IgD-negative memory B cell (primary cell): ENCODE results near the gene CITED4. TPM values are rescaled to one million over a fixed set of nuclear protein-coding genes. Genes with fewer than 3 reads are reported as not detected.
A peak's percentile ranks its signal among the peaks of the same experiment; 100 is the strongest.

Experiments
- H3K27ac Mint-ChIP-seq, 3 donors: one replicate each; pipeline ENCODE4 v1.8.0; 2020 to 2022; ENCODE audit warnings: mild to moderate bottlenecking in 3 of 3, mixed read lengths in 3 of 3, moderate library complexity in 1 of 3
- H3K27me3 Mint-ChIP-seq: one replicate; pipeline ENCODE4 v1.8.0; 2021; ENCODE audit warnings: mixed read lengths
- H3K36me3 Mint-ChIP-seq: one replicate; pipeline ENCODE4 v1.8.0; 2020; ENCODE audit warnings: mild to moderate bottlenecking, mixed read lengths
- H3K4me1 Mint-ChIP-seq, 3 donors: one replicate each; pipeline ENCODE4 v1.8.0; 2020 to 2022; ENCODE audit warnings: mixed read lengths in 3 of 3, mild to moderate bottlenecking in 1 of 3
- H3K4me3 Mint-ChIP-seq, 4 donors: one replicate each; pipeline ENCODE4 v1.8.0; 2020 to 2022; ENCODE audit warnings: mild to moderate bottlenecking in 4 of 4, mixed read lengths in 4 of 4, moderate library complexity in 3 of 4
- H3K9me3 Mint-ChIP-seq, 3 donors: one replicate each; pipeline ENCODE4 v1.8.0; 2020 to 2021; ENCODE audit warnings: mixed read lengths in 3 of 3, mild to moderate bottlenecking in 1 of 3
- polyA plus RNA-seq: library from polyadenylated mRNA; unstranded; fragments of 300-500 nt; fragmentation: Illumina TruSeq; gene quantifications from one replicate; pipeline ENCODE4 v1.2.3, GENCODE V29; 2021

The CITED4 gene
- polyA plus RNA-seq, 1 donor from 2014 or later, result 1.7 TPM

DNA sequence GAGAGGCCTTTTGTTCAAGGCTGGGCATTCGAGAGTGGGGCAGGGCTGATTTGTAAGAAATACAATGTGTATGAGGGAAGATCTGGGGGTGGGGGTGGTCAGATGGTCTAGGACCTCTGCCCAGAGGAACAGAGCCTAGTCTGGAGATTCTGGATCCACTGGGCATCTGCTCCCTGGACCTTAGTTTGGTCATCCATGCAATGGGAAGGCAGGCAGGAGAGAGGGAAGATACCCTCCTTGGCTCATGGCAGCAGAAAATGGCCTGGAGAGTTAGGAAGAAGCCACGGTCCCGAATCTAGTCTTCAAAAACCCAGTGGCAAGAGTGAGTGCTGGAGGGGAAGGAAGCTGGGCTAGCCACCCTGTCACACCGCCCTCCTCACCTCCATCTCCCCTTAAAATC is 38.8 kb downstream of the CITED4 start:
- H3K27me3 Mint-ChIP-seq, result no peaks in the 10 kb centered on the region
- H3K4me1 Mint-ChIP-seq, result peaks cover 0 to 9% (median 4%) of the 10 kb centered on the region in 3 donors
- no peaks in the 10 kb centered on the region for H3K9me3 Mint-ChIP-seq
- H3K4me3 Mint-ChIP-seq, result no peak overlapping the region
- peaks cover 2% of the 10 kb centered on the region for H3K36me3 Mint-ChIP-seq
- no peak overlapping the region for H3K27ac Mint-ChIP-seq

DNA sequence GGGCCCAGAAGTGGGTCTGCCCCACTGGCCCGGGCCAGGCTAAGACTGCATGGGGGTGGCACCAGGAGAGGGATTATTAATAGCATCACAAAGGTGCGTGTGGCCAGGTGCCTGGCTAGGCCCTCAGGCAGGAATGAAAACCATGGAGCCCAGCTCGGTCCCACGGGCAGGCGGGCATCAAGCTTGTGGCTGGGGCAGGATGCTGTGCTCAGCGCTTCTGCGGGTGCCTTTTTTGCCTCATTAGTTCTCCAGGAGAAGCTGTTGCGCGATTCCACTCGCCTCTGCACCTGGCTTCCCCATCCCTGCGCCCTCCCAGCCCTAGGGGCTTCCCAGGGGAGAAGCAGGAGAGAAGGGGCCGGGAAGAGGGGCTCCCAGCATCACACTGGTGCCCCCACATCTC is 39.3 kb downstream of the CITED4 start:
- H3K27ac Mint-ChIP-seq, result peak overlapping the region in 1 of 3 donors; percentile 71
- peaks cover 3 to 9% (median 4%) of the 10 kb centered on the region in 3 donors for H3K4me1 Mint-ChIP-seq
- H3K27me3 Mint-ChIP-seq, result no peaks in the 10 kb centered on the region
- H3K9me3 Mint-ChIP-seq, result no peaks in the 10 kb centered on the region
- peaks cover 2% of the 10 kb centered on the region for H3K36me3 Mint-ChIP-seq
- H3K4me3 Mint-ChIP-seq, result no peak overlapping the region

DNA sequence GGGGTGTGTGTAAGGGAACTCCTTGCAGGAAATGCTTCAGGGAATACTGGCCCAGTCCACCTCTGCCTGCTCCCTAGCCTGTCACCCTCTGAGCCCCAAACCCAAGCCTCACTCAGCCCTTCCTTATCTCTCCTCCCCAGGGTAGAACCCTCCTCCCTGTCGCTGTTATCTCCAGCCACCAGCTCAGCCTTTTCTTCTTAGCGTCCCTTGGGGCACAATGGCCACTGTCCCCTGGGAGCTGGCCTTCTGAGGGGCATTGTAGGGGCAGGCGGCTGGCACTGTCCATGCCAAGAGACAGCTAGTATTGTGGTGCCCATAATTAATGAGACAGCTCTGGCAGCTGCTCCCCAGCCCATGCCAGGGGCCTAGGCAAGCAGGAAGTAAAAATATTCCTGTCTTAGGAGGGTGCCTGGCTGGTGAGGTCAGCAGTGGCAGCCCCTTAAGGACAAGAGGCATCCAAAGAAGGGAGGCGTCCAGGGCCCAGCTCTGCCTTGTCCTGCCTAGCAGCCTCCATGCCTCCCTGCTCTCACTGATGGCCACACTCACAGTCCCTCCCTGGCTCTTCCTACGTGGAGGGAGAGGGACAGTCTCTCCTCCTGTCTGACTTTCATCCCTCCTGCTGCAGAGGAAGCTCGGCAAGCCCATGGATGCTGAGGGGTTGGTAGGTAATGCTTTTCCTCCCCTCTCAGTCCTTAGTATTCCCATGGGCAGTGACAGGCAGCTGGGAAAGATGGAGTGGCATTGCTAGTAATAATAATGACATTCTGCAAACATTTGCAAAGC is 41.1 kb downstream of the CITED4 start:
- Mint-ChIP-seq H3K4me3 (no peak overlapping the region), H3K36me3 (no peaks in the 10 kb centered on the region), H3K27ac (no peak overlapping the region), H3K27me3 (no peaks in the 10 kb centered on the region), H3K9me3 (no peaks in the 10 kb centered on the region), H3K4me1 (peaks cover 2 to 10% (median 4%) of the 10 kb centered on the region in 3 donors)

DNA sequence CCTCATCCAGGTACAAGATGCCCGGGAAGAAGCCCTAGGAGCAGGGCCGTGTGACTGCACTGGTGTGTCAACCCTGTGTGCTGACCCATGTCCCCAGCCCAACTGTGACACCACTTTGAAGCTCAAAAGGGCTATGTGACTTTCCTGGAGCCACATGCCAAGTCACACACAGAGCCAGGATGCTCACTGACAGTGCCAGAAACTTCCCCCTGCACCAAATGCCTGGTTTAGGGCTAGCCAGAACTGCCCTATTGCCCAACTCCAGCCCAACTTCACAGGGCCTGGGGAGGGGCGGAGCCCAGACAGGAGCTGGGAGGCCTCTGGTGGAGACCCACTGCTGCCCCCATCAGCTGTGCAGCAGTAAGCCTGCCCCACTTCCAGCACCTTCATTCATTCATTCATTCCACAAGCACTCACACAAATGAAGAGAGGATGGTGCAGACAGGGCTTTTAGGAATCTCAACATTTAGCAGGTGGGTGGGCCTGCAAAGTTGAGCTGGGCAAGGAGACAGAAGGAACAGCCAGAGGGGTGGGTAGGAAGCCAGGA is 41.8 kb downstream of the CITED4 start:
- Mint-ChIP-seq H3K27ac (no peak overlapping the region), H3K4me3 (no peak overlapping the region), H3K36me3 (no peaks in the 10 kb centered on the region)

DNA sequence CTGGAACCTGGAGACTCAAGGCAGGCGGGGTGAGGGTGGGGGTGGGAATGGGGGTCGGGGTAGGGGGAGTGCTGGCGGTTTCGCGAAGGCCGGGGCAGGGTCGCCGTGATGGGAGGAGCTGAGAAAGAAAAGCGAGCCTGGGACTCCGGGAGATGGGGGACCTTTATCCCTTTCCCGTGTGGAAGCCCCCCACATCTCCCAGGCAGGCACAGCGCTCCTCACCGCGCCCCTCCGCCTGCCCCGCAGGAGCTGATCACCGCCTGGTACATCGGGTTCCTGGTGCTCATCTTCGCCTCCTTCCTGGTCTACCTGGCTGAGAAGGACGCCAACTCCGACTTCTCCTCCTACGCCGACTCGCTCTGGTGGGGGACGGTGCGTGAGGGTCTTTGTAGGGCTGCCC is 43.1 kb downstream of the CITED4 start:
- H3K4me1 Mint-ChIP-seq, result peaks cover 0 to 4% (median 3%) of the 10 kb centered on the region in 3 donors
- H3K9me3 Mint-ChIP-seq, result no peaks in the 10 kb centered on the region
- H3K4me3 Mint-ChIP-seq, result peak overlapping the region; percentile 60 to 95 (median 76)
- no peaks in the 10 kb centered on the region for H3K36me3 Mint-ChIP-seq
- peak overlapping the region in 2 of 3 donors; percentile 61 to 82 for H3K27ac Mint-ChIP-seq
- H3K27me3 Mint-ChIP-seq, result no peaks in the 10 kb centered on the region

More for the DNA sequence above, 41.8 kb downstream of the CITED4 start:
- Mint-ChIP-seq H3K9me3 (no peaks in the 10 kb centered on the region), H3K4me1 (peaks cover 2 to 7% (median 4%) of the 10 kb centered on the region in 3 donors), H3K27me3 (no peaks in the 10 kb centered on the region)

DNA sequence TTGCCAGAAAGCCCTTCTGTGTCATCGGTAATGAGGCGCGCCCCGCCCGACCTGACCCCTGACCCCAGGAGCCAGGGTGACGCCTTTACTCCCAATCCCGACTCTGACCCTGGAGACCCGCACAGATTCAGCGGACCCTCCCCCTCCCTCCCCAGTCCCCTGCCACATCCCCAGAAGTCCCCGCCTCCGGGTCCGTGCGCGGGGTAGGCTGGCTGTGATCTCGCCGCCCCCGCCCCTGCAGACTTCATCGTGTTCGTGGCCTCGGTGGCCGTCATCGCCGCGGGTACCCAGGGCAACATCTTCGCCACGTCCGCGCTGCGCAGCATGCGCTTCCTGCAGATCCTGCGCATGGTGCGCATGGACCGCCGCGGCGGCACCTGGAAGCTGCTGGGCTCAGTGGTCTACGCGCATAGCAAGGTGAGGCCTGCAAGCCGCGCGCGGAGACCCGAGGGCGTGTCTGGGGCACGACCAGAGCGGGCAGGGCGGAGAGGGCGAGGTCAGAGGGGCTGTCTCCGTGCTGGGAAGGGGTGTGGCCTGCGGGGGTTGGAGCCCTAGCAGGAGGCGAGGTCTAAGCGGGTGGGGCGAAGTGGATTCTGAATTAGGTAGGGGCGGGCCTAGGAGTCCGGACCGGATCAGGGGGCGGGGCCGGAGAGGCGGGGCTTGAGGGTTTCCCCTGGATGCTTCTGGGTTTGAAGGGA is 43.8 kb downstream of the CITED4 start:
- Mint-ChIP-seq H3K36me3 (no peaks in the 10 kb centered on the region), H3K9me3 (no peaks in the 10 kb centered on the region), H3K27me3 (no peaks in the 10 kb centered on the region), H3K4me3 (peak overlapping the region; percentile 83 to 95 (median 90)), H3K4me1 (peaks cover 0 to 4% (median 3%) of the 10 kb centered on the region in 3 donors), H3K27ac (peak overlapping the region in 1 of 3 donors; percentile 61)

DNA sequence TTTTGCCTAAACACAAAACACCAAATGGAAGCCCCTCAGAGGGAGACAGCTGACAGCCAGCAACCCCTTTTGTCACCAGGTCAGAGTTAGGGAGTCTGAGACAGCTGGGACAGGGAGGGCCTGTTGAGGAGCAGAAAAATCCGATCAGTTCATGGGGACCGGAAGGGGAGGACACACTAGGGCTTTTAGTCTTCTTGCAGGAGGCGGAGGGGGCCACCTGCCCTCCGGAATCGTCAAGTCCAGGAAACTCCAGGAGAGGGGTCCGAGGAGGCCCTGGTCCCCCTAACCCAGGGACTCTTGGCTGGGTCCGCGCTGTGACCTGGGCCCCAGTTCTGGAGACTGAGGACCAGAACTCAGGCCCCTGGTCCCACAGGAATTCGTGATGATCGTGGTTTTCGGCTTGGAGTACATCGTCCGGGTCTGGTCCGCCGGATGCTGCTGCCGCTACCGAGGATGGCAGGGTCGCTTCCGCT is 44.3 kb downstream of the CITED4 start:
- Mint-ChIP-seq H3K4me3 (peak overlapping the region; percentile 83 to 95 (median 90)), H3K36me3 (no peaks in the 10 kb centered on the region), H3K27me3 (no peaks in the 10 kb centered on the region), H3K4me1 (peaks cover 0 to 5% (median 4%) of the 10 kb centered on the region in 3 donors), H3K27ac (peak overlapping the region in 1 of 3 donors; percentile 61), H3K9me3 (no peaks in the 10 kb centered on the region)

DNA sequence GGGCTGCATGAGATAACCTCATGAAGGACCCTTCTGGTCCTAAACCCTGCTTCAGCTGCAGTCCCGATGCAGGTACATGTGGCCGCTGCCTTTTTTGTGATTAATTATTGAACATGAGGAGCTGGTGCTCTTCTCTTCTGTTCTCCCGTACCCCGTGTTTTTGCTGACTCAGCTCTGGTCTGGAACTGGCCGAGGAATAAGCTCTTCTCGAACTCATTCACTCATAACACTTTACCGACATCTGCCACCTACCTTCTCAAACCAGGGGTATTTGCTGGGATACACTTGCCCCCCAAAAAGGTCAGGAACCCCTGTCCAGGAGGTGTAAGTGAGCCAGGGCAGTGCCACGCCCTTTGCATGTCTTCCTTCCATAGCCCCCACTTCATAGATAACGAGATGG is 46.7 kb downstream of the CITED4 start:
- Mint-ChIP-seq H3K36me3 (no peaks in the 10 kb centered on the region), H3K4me3 (peak overlapping the region in 1 of 4 donors; percentile 42), H3K4me1 (peaks cover 2 to 8% (median 4%) of the 10 kb centered on the region in 3 donors), H3K27me3 (no peaks in the 10 kb centered on the region), H3K9me3 (no peaks in the 10 kb centered on the region), H3K27ac (no peak overlapping the region)

Other genes starting within 250 kb of the CITED4 start
- 2.2 TPM for gene RIMS3, start 196.7 kb downstream of the CITED4 start, polyA plus RNA-seq
- 74.3 TPM for gene NFYC, start 170.7 kb downstream of the CITED4 start, polyA plus RNA-seq
- not detected for gene KCNQ4, start 78.6 kb downstream of the CITED4 start, polyA plus RNA-seq
- 17.8 TPM for gene CTPS1, start 117.3 kb upstream of the CITED4 start, polyA plus RNA-seq
- 0.20 TPM for gene SLFNL1, start 159.4 kb upstream of the CITED4 start, polyA plus RNA-seq